Cardiac muscle cell (in vitro differentiated cells and primary cell): Measurements from ENCODE around the gene BPNT1. TPM values are rescaled to one million over a fixed set of nuclear protein-coding genes. Genes with fewer than 3 reads are reported as not detected.

Experiments used
- DNase-seq, 2 donors: peaks; one replicate each; pipeline versions ENCODE4 v3.0.0 to v3.0.0-alpha.2; 2010 to 2017; ENCODE audit warnings: low read depth in 1 of 2, low spot score in 1 of 2
- H3K27ac ChIP-seq: fragments of 200-600 bp; sonication (generic); 2 replicates; pipeline ENCODE4 v1.5.1; 2016
- H3K27me3 ChIP-seq: fragments of 200-600 bp; sonication (generic); 2 replicates; pipeline ENCODE4 v1.6.0; 2016; ENCODE audit warnings: control low read depth
- H3K36me3 ChIP-seq: fragments of 200-600 bp; sonication (generic); 2 replicates; pipeline ENCODE4 v1.5.1; 2016; ENCODE audit warnings: control low read depth
- H3K4me1 ChIP-seq: fragments of 200-600 bp; sonication (generic); 2 replicates; pipeline ENCODE4 v1.8.1; 2017; ENCODE audit warnings: low read depth, mild to moderate bottlenecking, mixed run types
- H3K4me3 ChIP-seq: fragments of 200-600 bp; sonication (generic); 2 replicates; pipeline ENCODE4 v1.5.1; 2016; ENCODE audit warnings: mild to moderate bottlenecking
- H3K9me3 ChIP-seq: fragments of 200-600 bp; sonication (generic); 2 replicates; pipeline ENCODE4 v1.5.1; 2017; ENCODE audit warnings: low read depth, mild to moderate bottlenecking, control low read depth
- CTCF ChIP-seq: IDR thresholded peaks from 2 replicates; pipeline ENCODE4 v1.5.1; 2012; ENCODE audit warnings: low read depth, mild to moderate bottlenecking, low read length
- polyA plus RNA-seq: library from polyadenylated mRNA; unstranded; fragments of >200 nt; fragmentation: Nextera tagmentation; extraction: Ambion mirVana; gene quantifications from 2 replicates; pipeline ENCODE4 v1.2.1, GENCODE V29; 2016
- total RNA-seq: library from RNA; depleted of rRNA; stranded (reverse); fragments of >200 nt; gene quantifications from 2 replicates; pipeline ENCODE4 v1.2.3, GENCODE V29; 2016

BPNT1 gene
- total and polyA plus RNA-seq, 2 experiments from 2014 or later = 12.4 to 27.7 TPM

- Histone ChIP-seq H3K4me3 (no peak overlapping the region), H3K27ac (no peak overlapping the region), H3K9me3 (no peaks in the 10 kb centered on the region), H3K27me3 (no peaks in the 10 kb centered on the region), H3K36me3 (peaks cover 33% of the 10 kb centered on the region), H3K4me1 (no peaks in the 10 kb centered on the region)
- TF ChIP-seq CTCF = no peak
- no peak for DNase-seq
Measured at GRCh38 chr1:220067269-220068204, 22.1 kb downstream of the BPNT1 start.

- no peaks in the 10 kb centered on the region for H3K4me1 ChIP-seq
- no peak for TF ChIP-seq CTCF
- DNase-seq = no peak
- H3K4me3 ChIP-seq = no peak overlapping the region
- H3K27me3 ChIP-seq = no peaks in the 10 kb centered on the region
- H3K36me3 ChIP-seq = peaks cover 31% of the 10 kb centered on the region
- H3K9me3 ChIP-seq = no peaks in the 10 kb centered on the region
- H3K27ac ChIP-seq = no peak overlapping the region
Measured at GRCh38 chr1:220062629-220063028, 27.0 kb downstream of the BPNT1 start.

GRCh38 chr1:220060876-220061275, 28.7 kb downstream of the BPNT1 start:
- DNase-seq = no peak
- Histone ChIP-seq H3K4me1 (no peaks in the 10 kb centered on the region), H3K27me3 (no peaks in the 10 kb centered on the region), H3K36me3 (peaks cover 16% of the 10 kb centered on the region), H3K27ac (no peak overlapping the region), H3K4me3 (no peak overlapping the region), H3K9me3 (no peaks in the 10 kb centered on the region)
- TF ChIP-seq CTCF = no peak

- H3K4me1 ChIP-seq = no peaks in the 10 kb centered on the region
- H3K9me3 ChIP-seq = no peaks in the 10 kb centered on the region
- H3K27ac ChIP-seq = no peak overlapping the region
- DNase-seq = no peak
- H3K36me3 ChIP-seq = peaks cover 6% of the 10 kb centered on the region
- no peak overlapping the region for H3K4me3 ChIP-seq
- TF ChIP-seq CTCF = no peak
- H3K27me3 ChIP-seq = no peaks in the 10 kb centered on the region
Measured at GRCh38 chr1:220056374-220056773, 33.2 kb downstream of the BPNT1 start.

GRCh38 chr1:220046052-220046930, 43.3 kb downstream of the BPNT1 start, which contains the start of gene EPRS1:
TSS of gene EPRS1 (minus strand) at chr1:220046505. CDS start at chr1:220046388, 117 bp downstream.
- DNase-seq = peak; percentile 96 to 99
- Histone ChIP-seq H3K27me3 (no peaks in the 10 kb centered on the region), H3K36me3 (no peaks in the 10 kb centered on the region), H3K9me3 (no peaks in the 10 kb centered on the region), H3K27ac (peak within 1 kb of the TSS; percentile 73), H3K4me1 (peaks cover 12% of the 10 kb centered on the region), H3K4me3 (peak within 1 kb of the TSS; percentile 62)
- peak; percentile 58 for TF ChIP-seq CTCF
